ENCODE measurements around the gene SP140L.

Gene SP140L

DNA sequence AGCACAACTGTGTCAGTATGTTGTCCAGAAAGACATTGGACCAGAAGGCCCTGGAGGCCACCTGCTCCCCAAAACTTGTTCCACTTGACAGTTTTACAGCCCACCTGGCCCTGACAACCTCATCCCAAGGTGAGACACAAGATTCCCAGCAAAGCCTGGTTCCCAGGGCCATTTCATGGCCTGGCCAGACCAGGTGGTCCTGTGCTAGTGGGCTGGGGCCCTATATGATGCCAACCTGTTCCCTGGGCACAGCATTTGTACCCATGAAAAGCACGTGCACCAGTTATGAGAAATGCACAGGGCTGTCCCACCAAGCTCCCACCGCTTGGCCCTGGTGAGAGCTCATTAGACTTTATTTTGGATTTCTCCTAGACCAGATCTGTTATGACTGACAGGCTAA is 6.0 kb upstream of the SP140L start:
- no peaks in the 10 kb centered on the region for H3K36me3 ChIP-seq (ENCODE audit: control insufficient read depth, low read length)
- H3K4me3 ChIP-seq (ENCODE audit: low read length), result no peak overlapping the region
- no peak overlapping the region for H3K4me2 ChIP-seq (ENCODE audit: low read length)
- no peaks in the 10 kb centered on the region for H3K27me3 ChIP-seq (ENCODE audit: control insufficient read depth, low read length)
- peaks cover 25% of the 10 kb centered on the region for H3K4me1 ChIP-seq (ENCODE audit: control insufficient read depth, low read length)
- H3K9me3 ChIP-seq (ENCODE audit: control insufficient read depth, insufficient read depth, low read length), result peaks cover 9% of the 10 kb centered on the region; the same call in 1 of the 2 replicates
- no peaks in the 10 kb centered on the region for H3K9me2 ChIP-seq (replicated peaks; ENCODE audit: control insufficient read depth, low read length)
- H4K20me1 ChIP-seq (ENCODE audit: control insufficient read depth, insufficient read depth, low read depth, low read length), result no peaks in the 10 kb centered on the region
- no peaks in the 10 kb centered on the region for H3K79me2 ChIP-seq (ENCODE audit: control insufficient read depth, low read length)
- TF ChIP-seq EZH2phosphoT487 (IDR thresholded peaks at IDR 0.05; ENCODE audit: borderline replicate concordance, low read length), result no peak
- TF ChIP-seq, protein P1, sequence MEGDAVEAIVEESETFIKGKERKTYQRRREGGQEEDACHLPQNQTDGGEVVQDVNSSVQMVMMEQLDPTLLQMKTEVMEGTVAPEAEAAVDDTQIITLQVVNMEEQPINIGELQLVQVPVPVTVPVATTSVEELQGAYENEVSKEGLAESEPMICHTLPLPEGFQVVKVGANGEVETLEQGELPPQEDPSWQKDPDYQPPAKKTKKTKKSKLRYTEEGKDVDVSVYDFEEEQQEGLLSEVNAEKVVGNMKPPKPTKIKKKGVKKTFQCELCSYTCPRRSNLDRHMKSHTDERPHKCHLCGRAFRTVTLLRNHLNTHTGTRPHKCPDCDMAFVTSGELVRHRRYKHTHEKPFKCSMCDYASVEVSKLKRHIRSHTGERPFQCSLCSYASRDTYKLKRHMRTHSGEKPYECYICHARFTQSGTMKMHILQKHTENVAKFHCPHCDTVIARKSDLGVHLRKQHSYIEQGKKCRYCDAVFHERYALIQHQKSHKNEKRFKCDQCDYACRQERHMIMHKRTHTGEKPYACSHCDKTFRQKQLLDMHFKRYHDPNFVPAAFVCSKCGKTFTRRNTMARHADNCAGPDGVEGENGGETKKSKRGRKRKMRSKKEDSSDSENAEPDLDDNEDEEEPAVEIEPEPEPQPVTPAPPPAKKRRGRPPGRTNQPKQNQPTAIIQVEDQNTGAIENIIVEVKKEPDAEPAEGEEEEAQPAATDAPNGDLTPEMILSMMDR (IDR thresholded peaks at IDR 0.05; ENCODE audit: low read depth, low read length, poor library complexity, severe bottlenecking), result no peak
- no peak overlapping the region for H3K27ac ChIP-seq (ENCODE audit: low read depth, low read length)
- no peaks in the 10 kb centered on the region for H3F3A ChIP-seq (ENCODE audit: control insufficient read depth, insufficient read depth)

DNA sequence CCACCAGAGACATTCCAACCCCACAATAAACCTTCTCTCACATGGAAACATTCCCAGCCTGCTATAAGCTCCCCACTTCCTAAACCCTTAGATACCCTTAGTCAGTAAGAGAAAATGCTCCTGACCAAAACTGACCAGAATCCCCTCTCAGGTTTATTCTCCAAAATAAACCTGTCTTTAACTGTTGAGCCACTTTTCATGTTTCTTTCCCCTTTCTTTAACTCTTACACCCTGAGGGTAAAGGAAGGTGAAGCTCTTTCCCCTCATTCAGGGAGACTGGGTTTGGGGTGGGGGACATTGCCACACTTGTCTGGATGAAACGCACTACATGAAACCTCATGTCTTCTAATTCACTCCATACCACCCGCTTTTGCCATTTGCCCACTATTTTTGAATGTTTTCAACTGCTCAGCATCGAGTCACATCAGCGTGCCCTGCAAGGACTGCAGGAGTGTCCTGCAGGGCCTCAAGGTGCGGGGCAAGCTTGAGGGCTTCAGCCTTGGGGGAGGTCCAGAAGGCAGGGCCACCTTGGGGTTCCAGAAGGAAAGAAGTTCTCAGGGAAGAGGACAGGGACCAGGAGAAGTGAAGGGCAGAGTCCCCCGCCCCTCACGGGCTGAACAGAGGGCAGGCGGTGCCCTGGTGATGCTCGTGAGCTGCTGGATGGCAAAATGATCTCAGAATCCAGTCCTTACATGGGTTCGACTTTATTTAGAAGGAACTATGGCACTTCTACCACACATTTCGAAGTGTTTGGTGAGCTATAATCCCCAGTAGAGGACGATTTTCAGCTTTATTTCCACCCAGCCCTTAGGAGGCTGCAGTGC is 4.2 kb upstream of the SP140L start:
- H3K9me2 ChIP-seq (replicated peaks; ENCODE audit: control insufficient read depth, low read length), result no peaks in the 10 kb centered on the region
- peaks cover 36% of the 10 kb centered on the region for H3K4me1 ChIP-seq (ENCODE audit: control insufficient read depth, low read length)
- H3F3A ChIP-seq (ENCODE audit: control insufficient read depth, insufficient read depth), result no peaks in the 10 kb centered on the region; the same call in 1 of the 2 replicates
- H3K4me2 ChIP-seq (ENCODE audit: low read length), result no peak overlapping the region
- H3K27me3 ChIP-seq (ENCODE audit: control insufficient read depth, low read length), result no peaks in the 10 kb centered on the region
- H3K4me3 ChIP-seq (ENCODE audit: low read length), result no peak overlapping the region
- no peaks in the 10 kb centered on the region for H3K36me3 ChIP-seq (ENCODE audit: control insufficient read depth, low read length)
- no peak for TF ChIP-seq EZH2phosphoT487 (IDR thresholded peaks at IDR 0.05; ENCODE audit: borderline replicate concordance, low read length)
- TF ChIP-seq, protein P1 (IDR thresholded peaks at IDR 0.05; ENCODE audit: low read depth, low read length, poor library complexity, severe bottlenecking), result no peak
- peaks cover 9% of the 10 kb centered on the region; the same call in 1 of the 2 replicates for H3K9me3 ChIP-seq (ENCODE audit: control insufficient read depth, insufficient read depth, low read length)
- no peaks in the 10 kb centered on the region for H3K79me2 ChIP-seq (ENCODE audit: control insufficient read depth, low read length)
- no peaks in the 10 kb centered on the region for H4K20me1 ChIP-seq (ENCODE audit: control insufficient read depth, insufficient read depth, low read depth, low read length)
- no peak overlapping the region for H3K27ac ChIP-seq (ENCODE audit: low read depth, low read length)

DNA sequence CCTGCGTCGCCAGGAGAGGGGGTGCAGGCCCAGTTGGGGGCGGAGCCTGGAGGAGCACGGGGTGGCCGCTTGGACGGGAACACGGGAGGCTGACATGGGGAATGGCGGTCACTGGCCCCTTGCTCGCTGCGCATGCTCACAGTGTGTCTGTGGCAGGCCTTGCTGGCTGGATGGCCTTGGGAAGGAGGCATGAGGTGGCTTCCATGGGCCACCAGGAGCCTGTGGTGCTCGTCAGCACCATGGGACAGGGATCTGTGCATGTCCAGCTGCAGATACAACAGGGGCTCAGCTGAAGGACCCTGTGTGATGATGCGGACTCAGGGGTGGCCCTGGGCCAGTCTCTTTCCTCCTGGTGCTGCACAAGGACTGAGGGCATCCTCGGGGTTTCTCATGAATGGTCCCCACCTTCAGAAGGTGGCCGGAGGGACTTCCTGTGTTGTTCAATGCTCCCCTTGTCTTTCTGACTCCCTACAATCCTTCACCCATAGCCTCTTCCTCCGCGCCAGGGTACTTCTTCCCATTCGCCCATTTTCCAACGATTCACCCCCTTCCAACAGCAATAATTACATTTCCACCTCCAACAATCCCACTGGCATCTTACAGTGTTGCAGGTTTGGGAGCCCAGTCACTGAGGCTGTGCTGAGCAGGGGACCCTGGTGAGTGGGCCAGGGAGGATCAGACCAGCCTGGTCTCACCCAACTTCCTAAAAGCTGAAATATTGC is 3.4 kb upstream of the SP140L start:
- H3K4me2 ChIP-seq (ENCODE audit: low read length), result no peak overlapping the region
- H3K4me3 ChIP-seq (ENCODE audit: low read length), result no peak overlapping the region
- no peaks in the 10 kb centered on the region for H3K79me2 ChIP-seq (ENCODE audit: control insufficient read depth, low read length)
- no peak overlapping the region for H3K27ac ChIP-seq (ENCODE audit: low read depth, low read length)
- H3K9me3 ChIP-seq (ENCODE audit: control insufficient read depth, insufficient read depth, low read length), result peaks cover 9% of the 10 kb centered on the region; the same call in 1 of the 2 replicates
- H3F3A ChIP-seq (ENCODE audit: control insufficient read depth, insufficient read depth), result no peaks in the 10 kb centered on the region; the same call in 1 of the 2 replicates
- H3K36me3 ChIP-seq (ENCODE audit: control insufficient read depth, low read length), result no peaks in the 10 kb centered on the region
- H3K27me3 ChIP-seq (ENCODE audit: control insufficient read depth, low read length), result no peaks in the 10 kb centered on the region
- H3K9me2 ChIP-seq (replicated peaks; ENCODE audit: control insufficient read depth, low read length), result no peaks in the 10 kb centered on the region
- H4K20me1 ChIP-seq (ENCODE audit: control insufficient read depth, insufficient read depth, low read depth, low read length), result no peaks in the 10 kb centered on the region
- TF ChIP-seq, protein P1 (IDR thresholded peaks at IDR 0.05; ENCODE audit: low read depth, low read length, poor library complexity, severe bottlenecking), result peak; percentile 55
- no peak for TF ChIP-seq EZH2phosphoT487 (IDR thresholded peaks at IDR 0.05; ENCODE audit: borderline replicate concordance, low read length)
- H3K4me1 ChIP-seq (ENCODE audit: control insufficient read depth, low read length), result peaks cover 29% of the 10 kb centered on the region
